NCI-H1694 (cell line): ENCODE measurements around the gene CA12.
"Not testable (repeated sequence)": the region's sequence is repeated elsewhere in the genome, so short reads cannot be mapped to it uniquely, and the experiment has no call there.

Experiments used
- DNase-seq: peaks from one replicate; lab custom pipeline; 2025; lab: John Stamatoyannopoulos, UW

The CA12 gene

DNA sequence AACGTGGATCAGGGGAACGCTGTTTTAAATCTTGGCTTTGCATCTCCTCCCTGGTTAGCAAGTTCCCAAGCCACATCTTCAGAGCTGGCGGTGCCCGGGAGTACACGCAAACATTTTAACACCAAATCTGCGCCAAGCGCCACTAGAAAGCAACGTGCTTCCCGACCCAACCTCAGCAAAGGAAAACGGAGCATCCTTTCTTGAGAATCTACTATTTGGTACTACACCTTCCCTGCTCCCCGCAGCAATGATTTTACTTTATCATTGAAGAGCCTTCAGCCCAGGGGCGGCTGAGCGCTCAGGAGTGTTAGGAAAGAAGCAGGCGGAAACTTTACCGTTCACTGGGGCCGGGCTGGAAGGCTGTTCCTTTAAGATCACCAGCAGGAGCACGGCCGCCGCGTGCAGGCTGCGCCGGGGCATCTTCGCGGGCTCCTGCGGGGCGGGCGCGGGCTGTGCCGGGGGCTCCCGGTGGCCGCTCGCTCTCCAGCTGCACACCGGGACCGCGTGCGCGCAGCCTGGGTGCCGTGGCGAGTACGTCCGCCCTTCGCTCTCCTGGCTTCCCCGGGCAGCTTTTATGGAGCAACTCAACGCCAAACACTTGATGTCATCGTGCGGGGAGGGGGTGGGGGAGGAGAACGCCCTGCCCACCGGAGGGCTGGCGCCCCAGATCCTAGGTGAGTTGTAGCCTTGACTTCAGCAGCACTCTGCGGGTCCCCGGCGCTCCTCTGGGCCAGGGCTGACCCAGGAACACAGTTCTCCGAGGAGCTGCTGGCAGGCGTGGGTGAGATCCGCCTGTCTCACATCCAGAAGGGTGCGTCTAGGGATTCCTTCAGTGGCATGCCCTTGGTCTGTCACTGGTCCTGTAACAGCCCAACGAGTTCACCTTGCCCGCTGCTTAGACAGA is at the start of gene CA12:
Gene CA12, minus strand, starts transcription at position 546 of the 904 bp plus-strand sequence. Its CDS starts 126 bp downstream, at position 420.
- DNase-seq, result no peak

DNA sequence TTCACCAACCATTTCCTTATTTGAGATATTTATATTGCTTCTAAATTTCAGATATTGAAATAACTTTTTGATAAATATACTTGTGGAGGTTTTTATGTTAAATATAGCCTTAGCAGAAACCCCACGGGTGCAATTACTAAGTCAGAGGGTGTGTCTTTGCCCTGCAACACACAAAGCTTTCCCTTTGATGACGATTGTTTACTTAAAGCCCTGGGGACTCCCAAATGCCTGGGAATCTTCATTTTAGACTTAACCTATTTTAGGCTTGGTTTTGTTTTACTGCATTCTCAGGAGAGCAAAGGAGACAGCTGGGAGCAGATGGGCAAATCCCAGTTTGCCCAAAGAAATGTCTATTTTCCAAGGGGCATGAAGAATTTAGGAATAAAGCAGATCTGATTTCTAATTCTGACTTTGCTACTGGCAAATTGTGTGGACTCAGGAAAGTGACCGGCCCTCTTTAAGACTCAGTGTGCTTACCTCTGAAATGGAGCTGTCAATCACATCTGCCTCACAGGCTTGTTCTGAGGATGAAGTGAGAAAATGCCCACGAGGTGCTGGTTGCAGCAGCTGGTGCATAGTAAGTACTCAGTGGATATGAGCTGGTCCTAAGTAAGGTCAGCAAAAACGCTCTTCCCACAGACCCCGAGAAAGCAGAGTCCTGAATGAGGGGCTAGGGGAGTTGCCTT is 49.3 kb upstream of the CA12 start:
- no peak for DNase-seq

DNA sequence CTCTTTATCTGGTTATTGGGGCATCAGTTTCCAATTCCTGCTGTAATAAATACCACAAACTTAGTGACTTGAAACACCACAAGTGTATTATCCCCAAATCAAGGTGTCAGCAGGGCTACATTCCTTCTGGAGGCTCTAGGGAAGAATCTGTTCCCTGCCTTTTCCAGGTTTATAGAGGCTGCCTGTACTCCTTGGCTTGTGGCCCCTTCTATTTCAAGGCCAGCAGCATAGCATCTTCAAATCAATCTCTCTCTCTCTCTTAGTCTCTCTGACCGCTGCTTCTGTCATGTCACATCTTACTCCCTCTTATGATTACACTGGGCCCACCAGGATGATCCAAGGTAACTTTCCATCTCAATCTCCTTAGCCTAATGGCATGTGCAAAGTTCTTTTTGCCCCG is 44.9 kb upstream of the CA12 start:
- no peak for DNase-seq

DNA sequence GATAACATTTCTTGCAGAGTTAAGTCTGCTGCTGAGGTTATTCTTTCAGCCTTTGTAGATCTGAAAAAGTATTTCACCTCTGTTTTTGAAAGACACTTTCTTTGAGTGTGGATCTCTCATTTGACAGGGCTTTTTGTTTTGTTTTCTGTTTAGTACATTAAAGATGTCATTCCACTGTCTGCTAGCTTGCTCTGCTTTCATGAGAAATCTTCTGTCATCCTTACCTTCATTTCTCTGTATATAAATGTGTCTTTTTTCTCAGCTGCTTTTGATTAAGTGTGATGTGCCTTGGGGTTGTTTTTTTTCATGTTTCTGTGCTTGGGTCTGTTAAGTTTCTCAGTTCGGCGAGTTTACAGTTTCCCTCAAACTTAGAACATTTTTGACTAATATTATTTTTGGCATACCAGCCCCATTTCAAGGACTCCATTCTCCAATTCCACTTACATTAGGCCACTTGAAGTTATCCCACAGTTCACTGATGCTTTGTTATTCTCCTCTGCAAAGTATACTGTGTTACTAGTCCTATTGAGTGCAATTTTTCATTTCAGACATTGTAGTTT is 43.9 kb upstream of the CA12 start:
- DNase-seq, result no peak

DNA sequence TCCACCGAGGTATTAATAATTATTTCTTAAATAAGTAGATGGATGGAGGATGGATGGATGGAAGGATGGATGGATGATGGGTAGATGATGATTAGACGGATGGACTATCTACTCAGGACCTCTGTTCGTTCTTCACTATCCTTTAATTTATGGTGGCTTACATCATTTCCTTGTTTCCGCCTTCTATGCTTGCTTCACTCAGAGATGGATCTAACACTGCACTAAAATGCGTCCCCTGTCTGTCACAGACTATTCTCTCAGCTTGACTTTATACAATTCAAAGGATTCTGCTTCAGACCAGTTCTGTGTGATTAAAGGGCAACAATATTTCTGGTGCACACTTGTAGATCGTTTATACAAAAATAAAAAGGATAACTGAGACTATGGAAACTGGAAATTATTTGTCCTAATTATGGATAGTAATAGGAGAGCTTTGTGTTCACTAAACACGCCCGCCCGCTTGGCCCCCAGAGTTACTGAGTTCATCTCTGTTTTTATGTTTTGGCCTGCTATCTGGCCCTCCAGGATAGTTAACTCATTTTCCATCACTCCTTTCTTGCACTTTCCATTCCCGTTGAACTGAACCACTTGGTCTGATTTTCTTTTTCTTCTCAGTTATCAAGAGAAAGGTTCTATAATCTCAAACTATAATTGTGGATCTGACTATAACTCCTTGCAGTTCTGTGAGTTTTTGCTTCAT is 41.4 kb upstream of the CA12 start:
- no peak for DNase-seq

DNA sequence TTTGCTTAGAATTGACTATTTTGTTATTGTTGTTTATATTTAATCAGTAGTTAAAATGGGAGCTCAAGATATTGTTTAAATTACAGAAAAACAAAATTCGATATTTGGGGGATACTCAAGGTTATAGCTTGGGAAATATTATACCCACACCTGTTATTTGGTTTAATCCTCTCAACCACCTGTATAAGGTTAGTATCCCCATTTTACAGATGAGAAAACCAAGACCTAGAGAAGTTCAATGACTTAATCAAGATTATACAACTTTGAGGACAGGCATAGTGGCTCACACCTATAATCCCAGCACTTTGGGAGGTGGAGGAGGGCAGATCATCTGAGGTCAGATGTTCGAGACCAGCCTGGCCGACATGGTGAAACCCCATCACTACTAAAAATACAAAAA is 39.8 kb upstream of the CA12 start:
- DNase-seq, result no peak

DNA sequence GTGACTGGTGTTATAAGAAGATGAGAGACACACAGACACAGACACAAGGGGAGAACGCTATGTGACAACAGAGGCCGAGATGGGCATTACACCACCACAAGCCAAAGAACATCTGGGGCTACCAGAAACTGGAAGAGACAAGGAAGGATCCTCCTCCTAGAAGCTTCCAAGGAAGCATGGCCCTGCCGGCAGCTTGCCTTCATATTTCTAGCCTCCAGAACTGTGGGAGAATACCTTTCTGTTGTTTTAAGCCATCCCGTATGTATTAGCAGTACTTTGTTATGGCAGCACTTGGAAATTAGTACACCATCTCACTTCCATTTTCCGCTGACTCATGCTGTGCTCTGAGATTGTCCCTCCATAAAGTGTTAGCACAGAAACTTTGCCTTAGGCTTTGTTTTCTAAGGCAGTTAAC is 38.7 kb upstream of the CA12 start:
- no peak for DNase-seq

DNA sequence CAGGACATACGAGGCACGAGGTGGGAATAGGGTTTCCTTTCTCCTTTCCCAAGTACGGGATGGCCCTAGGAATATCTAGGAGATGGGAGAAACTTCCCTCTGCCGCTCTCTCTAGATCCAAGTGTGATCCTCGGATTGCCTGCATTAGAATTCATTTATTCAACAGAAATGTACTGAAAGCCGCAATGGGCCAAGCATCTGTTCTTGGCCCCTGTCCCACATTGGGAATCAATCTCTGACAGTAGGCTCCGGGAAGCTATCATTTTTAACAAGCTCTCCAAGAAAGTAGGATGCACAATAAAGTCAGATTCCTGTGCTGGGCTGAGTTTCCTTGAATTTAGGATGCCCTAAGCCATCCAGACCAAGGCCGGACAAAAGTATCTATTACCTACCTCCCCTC is 37.2 kb upstream of the CA12 start:
- DNase-seq, result no peak

DNA sequence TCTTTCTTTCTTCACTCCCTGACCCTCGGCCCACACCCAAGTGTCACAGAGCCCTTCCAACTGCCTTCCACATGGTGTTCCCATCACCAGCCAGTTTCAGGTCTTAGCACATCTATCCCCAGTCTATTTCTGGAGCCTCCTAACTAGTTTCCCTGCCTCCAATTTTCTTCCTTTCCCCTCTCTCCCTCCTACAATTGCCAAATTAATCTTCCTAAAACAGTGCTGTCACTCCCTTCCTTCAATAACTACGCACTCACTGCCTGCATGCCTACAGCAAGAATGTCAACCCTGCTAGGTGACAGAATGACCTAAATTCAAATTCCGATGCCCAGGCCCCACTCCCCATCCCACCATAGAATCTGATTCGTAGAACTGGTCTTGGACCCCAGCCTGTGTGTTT is 36.1 kb upstream of the CA12 start:
- no peak for DNase-seq

DNA sequence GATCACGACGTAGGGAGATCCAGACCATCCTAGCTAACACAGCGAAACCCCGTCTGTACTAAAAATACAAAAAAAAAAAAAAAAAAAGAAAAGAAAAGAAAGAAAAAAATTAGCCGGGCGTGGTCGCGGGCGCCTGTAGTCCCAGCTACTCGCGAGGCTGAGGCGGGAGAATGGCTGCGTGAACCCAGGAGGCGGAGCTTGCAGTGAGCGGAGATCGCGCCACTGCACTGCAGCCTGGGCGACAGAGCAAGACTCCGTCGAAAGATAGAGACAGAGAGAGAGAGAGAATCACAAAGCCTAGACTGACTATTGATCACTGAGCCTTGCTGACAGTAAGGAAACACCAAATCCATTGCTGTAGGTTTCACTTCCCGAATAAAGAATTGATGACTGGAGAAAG is 35.6 kb upstream of the CA12 start:
- DNase-seq, result not testable (repeated sequence)

DNA sequence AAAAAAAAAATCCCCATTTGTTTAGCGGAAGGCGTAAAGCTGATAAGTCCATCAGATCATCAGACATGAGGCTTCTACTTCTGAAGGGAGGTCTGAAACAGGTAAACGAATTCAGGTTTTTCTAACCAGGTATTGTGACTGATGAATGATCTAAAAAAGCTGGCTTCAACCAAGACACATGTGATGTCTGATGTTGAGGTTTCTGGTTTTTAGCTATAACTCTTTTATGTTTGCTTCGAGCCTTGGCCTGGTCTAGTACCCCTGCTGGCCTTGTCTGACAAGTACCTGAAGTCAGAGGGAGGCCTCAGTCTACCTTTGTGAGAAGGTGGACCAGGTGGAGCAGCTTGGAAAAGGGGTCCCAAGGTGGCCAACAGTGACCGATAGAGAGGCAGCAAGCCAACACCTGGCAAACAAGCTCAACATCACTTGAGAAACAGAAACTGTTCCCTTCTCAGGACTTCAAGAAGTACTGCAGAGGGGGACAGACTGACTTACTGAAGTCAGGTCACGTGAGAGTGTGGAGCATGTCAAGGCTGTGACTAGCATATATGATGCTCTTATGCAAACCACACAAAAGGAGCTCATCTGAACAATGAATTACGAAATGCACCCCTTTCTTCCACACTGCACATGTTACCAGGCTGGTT is 33.0 kb upstream of the CA12 start:
- DNase-seq, result no peak

DNA sequence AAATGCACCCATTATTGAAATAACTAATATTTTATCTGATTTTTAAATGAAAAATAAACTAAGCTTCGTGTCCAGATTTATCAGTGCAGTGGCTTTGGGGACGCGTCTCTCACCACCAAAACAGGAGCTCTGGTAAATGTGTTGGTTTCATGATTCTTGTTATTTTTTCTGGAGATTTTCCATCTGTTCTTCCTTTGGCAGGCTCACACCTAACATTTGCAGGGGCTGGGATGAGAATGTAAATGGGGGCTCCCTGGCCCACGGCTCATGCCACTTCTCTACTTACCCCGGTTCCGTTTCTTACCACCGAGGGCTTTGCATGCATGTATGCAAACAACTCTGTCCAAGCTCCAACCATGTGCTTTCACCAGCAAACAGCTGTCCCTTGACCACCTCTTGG is 30.9 kb upstream of the CA12 start:
- DNase-seq, result no peak

DNA sequence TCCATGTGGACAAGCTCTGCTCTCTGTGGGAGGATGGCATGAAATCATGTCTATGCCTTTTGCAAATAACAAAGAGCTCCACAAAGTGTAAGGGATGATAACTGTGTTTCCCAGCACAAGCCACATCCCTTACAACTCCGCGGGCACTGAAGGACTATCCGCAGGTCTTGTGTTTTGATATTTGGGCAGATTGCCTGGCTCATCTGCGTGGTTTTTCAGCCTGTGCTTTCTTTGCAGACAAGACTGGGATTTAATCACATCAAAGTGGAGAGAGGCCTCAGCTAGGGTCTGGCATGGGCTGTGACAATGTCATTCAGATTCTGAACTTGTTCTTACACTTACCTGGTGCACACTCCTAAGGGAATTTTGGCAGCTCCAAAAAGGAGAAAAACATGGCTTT is 30.2 kb upstream of the CA12 start:
- DNase-seq, result no peak

DNA sequence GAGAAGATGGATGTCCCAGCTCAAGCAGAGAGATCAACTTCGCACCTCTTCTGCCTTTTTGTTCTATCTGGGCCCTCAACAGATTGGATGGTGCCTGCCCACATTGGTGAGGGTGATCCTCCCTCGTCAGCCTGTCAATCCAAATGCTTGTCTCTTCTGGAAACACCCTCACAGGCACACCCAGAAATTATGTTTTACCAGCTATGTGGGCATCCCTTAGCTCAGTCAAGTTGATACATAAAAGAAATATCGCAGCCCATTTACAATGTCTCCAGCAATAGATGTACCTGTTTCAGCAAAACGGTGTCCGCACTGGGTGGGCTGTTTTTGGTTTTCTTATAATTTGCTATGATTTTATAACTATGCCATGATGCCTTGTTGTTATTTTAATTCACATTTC is 27.5 kb upstream of the CA12 start:
- DNase-seq, result no peak

DNA sequence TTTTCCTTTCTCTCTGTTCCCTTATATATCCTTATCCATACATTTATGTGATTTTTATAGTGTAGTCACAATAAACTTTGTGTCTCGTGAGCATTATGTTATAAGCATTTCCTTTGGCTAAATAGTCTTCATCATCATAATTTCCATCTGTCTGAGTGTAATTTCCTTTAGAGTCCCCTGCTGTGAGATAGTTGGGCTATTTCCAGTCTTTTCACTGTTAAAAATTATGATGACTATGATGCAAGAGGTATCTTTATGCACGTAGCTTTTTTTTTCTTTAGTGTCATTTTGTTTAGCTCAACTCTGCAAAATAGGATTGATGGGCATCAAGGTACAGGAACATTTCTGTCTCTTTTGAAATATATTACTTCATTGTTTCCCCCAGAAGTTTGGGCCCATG is 26.9 kb upstream of the CA12 start:
- DNase-seq, result peak; percentile 8

DNA sequence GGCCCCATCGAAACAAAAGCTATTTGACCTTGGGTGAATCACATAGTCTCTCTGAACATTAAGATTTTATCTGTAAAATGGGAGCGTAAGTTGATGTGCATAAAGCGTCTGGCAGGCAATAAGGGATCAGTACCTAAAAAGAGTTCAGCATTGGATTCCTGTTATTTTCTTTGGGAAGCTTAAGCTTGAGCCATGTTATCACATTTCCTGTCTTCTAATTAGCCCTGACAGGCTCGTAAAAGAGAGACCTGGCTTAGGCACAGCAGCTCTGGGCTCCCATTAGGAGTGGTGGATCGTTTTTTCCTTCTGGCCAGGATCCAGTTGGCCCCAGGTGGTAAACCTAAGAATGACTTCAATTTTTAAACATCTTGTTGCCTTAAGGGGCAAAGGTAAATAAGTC is 26.0 kb upstream of the CA12 start:
- DNase-seq, result peak; percentile 19

DNA sequence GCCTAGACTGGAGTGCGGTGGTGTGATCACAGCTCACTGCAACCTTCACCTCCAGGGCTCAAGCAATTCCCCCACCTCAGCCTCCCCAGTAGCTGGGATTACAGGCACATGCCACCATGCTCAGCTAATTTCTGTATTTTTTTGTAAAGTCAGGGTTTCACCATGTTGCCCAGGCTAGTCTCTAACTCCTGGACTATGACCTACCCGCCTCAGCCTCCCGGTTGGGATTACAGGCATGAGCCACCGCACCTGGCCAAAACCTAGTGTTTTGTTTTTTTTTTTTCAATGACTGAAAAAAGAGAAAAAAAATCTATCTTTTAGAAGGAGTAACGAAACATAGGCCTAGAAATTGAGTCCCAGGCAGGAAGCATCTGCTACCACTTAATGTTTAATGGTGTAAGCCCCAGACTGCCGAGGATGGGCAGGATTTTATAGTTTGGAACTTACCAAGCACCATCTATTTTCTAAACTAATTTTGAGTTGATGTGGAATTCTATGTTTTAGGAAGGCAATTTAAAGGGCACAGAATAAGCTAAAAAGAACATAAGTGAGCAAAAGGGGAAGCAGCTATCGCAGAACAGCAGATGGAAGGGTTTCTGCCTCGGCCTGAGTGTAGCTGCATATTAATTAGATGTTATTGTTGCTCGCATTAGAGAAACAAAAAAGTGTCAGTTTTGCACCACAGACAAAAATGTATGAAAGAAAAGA is 24.2 kb upstream of the CA12 start:
- DNase-seq, result no peak

DNA sequence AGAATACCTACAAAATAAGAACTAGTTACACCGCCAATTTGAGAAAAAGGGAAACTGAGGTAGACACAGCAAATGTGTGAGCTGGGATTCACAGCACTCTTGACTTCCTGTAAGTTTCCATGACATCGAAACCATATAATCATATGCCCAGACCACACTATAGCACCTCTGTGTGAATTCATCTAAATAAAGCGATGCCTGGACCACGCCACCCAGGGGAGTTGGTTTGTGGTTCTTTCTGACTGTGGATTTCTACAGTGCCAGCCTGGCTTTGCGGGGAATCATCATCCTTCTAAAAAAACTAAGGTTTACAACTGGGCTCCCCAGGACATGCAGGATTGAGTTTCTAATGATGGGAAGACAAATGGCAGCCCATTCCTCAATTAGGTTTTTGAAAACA is 23.5 kb upstream of the CA12 start:
- DNase-seq, result no peak

DNA sequence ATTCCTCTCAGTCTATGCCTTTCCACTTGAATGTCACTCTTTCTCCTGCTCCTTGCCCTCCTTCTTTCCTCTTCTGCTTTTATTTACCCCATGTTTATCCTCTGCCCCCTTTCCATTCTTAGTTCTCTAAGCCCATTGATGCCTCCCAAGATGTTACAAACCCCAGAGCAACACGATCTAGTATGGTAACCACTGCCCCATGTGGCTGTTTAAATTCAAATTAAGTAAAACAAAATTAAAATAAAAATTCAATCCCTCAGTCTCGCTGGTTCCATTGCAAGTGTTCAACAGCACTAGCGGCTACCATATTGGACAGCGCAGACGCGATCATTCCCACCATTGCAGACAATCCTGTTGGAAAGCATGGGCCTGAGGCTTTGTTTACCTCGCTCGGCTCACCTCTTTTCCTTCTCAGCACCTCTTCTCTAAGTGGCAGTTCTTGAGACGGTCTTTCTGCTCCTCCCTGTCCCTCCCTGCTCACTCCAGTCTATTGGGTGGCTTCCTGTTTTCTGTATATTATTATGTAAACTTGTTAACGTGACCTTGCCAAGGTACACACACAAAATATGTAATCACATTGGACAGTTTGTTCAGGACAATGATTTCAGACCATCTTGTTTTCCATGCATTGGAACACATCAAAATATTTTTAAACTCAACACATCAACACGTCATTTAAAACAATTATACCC is 21.8 kb upstream of the CA12 start:
- no peak for DNase-seq

DNA sequence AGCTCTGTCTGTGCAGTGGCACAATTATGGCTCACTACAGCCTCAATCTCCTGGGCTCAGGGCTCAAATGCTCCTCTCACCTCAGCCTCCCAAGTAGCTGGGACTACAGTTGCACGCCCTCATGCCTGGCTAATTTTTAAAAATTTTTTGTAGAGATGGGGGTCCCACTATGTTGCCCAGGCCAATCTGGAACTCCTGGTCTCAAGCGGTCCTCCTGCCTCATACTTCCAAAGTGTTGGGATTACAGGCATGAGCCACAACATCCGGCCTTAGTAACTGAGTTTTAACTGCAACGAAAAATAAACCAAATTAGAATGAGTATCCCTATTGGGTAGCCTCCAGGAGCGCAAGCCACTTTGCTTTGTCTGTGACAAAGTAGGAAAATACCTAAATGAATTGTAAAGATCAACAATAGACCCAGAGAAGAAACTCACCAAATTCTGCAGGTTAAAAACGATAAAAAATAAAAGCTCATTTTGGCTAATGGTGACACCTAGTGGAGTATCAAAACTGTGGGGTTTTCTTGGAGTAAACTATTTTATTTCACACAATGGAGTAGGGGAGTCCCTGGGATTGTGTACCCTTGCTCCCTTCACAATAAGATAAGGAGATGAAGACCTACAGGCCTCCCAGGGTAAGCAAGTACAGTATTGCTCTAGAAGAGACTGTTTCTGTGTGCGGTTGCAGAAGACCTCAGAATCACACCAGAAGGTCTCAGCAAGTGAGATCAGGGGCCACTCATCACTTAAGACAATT is 21.0 kb upstream of the CA12 start:
- peak; percentile 26 for DNase-seq
